ENCODE measurements around the gene PEBP1.

PEBP1 gene

DNA sequence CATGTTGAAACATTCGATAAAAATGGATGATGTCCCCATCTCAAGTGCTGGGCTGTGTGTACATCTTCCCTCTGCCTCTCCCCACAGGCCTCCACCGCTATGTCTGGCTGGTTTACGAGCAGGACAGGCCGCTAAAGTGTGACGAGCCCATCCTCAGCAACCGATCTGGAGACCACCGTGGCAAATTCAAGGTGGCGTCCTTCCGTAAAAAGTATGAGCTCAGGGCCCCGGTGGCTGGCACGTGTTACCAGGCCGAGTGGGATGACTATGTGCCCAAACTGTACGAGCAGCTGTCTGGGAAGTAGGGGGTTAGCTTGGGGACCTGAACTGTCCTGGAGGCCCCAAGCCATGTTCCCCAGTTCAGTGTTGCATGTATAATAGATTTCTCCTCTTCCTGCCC is 8.6 kb downstream of the PEBP1 start:
- Histone ChIP-seq H3K4me1 (ENCODE audit: control insufficient read depth, insufficient read depth, low read length) (no peaks in the 10 kb centered on the region), H3K9ac (ENCODE audit: low read length) (no peak overlapping the region), H3K27me3 (ENCODE audit: control insufficient read depth, insufficient read depth, low read length) (no peaks in the 10 kb centered on the region), H3K4me3 (ENCODE audit: low read length) (no peak overlapping the region), H3K36me3 (ENCODE audit: control insufficient read depth, insufficient read depth, low read length) (no peaks in the 10 kb centered on the region), H3K9me3 (ENCODE audit: control insufficient read depth, low read length) (no peaks in the 10 kb centered on the region)

DNA sequence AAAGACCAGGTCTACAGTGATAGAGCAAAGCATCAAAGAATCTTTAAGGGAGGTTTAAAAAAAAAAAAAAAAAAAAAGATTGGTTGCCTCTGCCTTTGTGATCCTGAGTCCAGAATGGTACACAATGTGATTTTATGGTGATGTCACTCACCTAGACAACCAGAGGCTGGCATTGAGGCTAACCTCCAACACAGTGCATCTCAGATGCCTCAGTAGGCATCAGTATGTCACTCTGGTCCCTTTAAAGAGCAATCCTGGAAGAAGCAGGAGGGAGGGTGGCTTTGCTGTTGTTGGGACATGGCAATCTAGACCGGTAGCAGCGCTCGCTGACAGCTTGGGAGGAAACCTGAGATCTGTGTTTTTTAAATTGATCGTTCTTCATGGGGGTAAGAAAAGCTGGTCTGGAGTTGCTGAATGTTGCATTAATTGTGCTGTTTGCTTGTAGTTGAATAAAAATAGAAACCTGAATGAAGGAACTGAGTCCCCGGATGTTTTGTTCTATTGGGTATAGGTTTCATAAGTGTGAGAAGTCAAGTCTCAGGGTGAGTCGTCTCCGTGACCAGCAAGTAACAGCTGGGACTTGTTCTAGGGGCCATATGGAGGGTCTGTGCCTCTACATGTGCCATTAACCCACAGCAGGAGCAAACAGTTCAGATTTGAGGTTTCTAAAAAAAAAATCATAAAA is 9.3 kb downstream of the PEBP1 start:
- no peaks in the 10 kb centered on the region for H3K9me3 ChIP-seq (ENCODE audit: control insufficient read depth, low read length)
- no peaks in the 10 kb centered on the region for H3K36me3 ChIP-seq (ENCODE audit: control insufficient read depth, insufficient read depth, low read length)
- no peaks in the 10 kb centered on the region for H3K4me1 ChIP-seq (ENCODE audit: control insufficient read depth, insufficient read depth, low read length)
- H3K4me3 ChIP-seq (ENCODE audit: low read length), result no peak overlapping the region
- H3K27me3 ChIP-seq (ENCODE audit: control insufficient read depth, insufficient read depth, low read length), result no peaks in the 10 kb centered on the region
- no peak overlapping the region for H3K9ac ChIP-seq (ENCODE audit: low read length)

DNA sequence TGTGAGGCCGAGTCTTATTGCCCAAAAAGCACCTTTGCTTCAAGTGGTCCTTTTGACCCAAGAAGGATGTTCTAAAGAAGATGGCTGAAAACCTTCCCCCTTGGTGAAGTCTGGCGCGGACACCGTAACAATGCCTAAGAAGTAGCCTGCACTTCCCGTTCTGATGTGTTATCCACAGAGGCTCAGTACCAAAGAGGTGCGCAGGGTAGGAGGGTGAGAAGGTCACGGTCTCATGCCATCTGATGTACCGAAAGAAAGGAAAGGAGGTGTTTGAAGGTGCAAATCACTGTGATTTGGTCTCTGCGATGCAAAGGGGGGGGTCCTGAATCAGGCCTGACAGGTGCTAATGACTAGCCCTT is 9.9 kb downstream of the PEBP1 start:
- Histone ChIP-seq H3K9me3 (ENCODE audit: control insufficient read depth, low read length) (no peaks in the 10 kb centered on the region), H3K27me3 (ENCODE audit: control insufficient read depth, insufficient read depth, low read length) (no peaks in the 10 kb centered on the region), H3K4me1 (ENCODE audit: control insufficient read depth, insufficient read depth, low read length) (no peaks in the 10 kb centered on the region), H3K9ac (ENCODE audit: low read length) (no peak overlapping the region), H3K4me3 (ENCODE audit: low read length) (no peak overlapping the region), H3K36me3 (ENCODE audit: control insufficient read depth, insufficient read depth, low read length) (no peaks in the 10 kb centered on the region)

DNA sequence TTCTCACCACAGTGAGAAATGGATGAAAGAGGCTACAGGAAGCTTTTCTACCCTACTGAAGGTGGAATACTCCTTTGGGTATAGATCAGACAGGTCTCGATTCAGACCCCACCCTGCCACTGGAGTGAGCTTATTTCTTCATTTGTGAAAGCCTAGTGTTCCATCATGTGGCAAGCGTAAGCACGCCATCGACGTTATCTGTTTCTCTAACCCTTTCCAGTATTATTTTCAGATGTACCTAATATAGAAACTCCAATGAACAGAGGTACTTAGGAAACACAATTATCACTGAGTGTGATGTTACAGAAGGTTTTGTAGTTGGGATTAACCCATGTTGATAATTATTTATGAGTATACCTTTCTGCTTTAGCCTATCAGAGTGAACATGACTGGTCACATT is 12.4 kb downstream of the PEBP1 start:
- H3K4me3 ChIP-seq (ENCODE audit: low read length), result no peak overlapping the region
- no peaks in the 10 kb centered on the region for H3K27me3 ChIP-seq (ENCODE audit: control insufficient read depth, insufficient read depth, low read length)
- H3K9ac ChIP-seq (ENCODE audit: low read length), result no peak overlapping the region
- no peaks in the 10 kb centered on the region for H3K4me1 ChIP-seq (ENCODE audit: control insufficient read depth, insufficient read depth, low read length)
- no peaks in the 10 kb centered on the region for H3K9me3 ChIP-seq (ENCODE audit: control insufficient read depth, low read length)
- no peaks in the 10 kb centered on the region for H3K36me3 ChIP-seq (ENCODE audit: control insufficient read depth, insufficient read depth, low read length)

DNA sequence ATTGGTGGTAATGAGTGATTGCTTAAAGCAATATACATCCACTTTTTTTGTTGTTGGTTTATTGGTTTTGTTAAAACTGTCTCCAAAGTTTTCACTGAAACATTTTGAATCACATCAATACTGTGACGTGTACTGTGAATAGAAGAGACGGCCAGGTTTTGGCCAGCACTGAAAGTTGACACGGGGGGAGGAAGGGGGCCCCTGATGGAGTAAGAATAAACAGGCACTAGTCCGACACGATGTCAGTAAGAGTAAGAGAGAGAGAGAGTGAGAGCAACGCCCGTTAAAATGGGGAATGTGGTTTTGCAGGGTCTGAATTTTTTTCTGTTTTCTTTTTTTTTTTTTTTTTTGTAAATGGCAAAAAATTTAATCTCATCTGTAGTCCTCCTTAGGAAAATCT is 14.7 kb downstream of the PEBP1 start:
- Histone ChIP-seq H3K27me3 (ENCODE audit: control insufficient read depth, insufficient read depth, low read length) (no peaks in the 10 kb centered on the region), H3K9ac (ENCODE audit: low read length) (no peak overlapping the region), H3K4me1 (ENCODE audit: control insufficient read depth, insufficient read depth, low read length) (no peaks in the 10 kb centered on the region), H3K4me3 (ENCODE audit: low read length) (no peak overlapping the region), H3K36me3 (ENCODE audit: control insufficient read depth, insufficient read depth, low read length) (no peaks in the 10 kb centered on the region), H3K9me3 (ENCODE audit: control insufficient read depth, low read length) (no peaks in the 10 kb centered on the region)

DNA sequence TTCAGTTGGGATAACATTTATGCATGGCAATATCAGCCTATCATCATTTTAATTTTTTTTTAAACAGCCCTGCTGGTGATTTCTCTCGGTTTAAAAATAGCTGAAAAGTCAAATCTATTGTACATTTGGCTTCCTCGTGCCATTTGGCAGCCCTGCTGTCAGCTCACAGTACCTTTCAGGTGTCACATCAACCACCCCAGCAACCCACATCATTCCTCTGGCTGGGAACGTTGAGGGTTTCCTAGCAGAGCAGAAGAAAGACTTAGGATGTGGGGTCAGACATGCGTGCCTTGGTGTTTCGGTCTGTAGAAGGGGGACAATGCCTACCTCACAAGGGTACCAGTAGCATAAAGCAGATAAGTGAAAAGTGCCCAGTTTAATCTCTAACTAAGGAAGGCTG is 15.8 kb downstream of the PEBP1 start:
- Histone ChIP-seq H3K9me3 (ENCODE audit: control insufficient read depth, low read length) (no peaks in the 10 kb centered on the region), H3K9ac (ENCODE audit: low read length) (no peak overlapping the region), H3K4me1 (ENCODE audit: control insufficient read depth, insufficient read depth, low read length) (no peaks in the 10 kb centered on the region), H3K4me3 (ENCODE audit: low read length) (no peak overlapping the region), H3K27me3 (ENCODE audit: control insufficient read depth, insufficient read depth, low read length) (no peaks in the 10 kb centered on the region), H3K36me3 (ENCODE audit: control insufficient read depth, insufficient read depth, low read length) (no peaks in the 10 kb centered on the region)

DNA sequence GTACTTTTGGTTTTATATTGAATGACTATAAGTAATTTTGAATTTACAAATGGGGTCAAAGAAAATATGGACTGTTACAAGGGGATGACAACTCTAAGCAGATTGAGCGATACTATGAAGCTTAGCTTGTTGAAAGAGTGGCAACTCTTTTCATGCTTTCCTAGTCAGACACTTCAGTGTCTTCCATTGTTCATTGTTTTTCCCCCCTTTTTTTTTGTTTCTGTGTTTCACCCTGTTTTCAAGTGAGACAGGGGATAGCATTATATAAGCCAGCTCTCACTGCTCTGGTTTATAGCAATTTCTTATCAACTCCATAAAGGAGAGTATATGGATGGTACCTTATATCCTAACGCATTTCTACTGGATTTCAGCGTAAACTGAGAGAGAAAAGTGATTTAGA is 24.6 kb downstream of the PEBP1 start:
- H3K36me3 ChIP-seq (ENCODE audit: control insufficient read depth, insufficient read depth, low read length), result no peaks in the 10 kb centered on the region
- no peak overlapping the region for H3K9ac ChIP-seq (ENCODE audit: low read length)

DNA sequence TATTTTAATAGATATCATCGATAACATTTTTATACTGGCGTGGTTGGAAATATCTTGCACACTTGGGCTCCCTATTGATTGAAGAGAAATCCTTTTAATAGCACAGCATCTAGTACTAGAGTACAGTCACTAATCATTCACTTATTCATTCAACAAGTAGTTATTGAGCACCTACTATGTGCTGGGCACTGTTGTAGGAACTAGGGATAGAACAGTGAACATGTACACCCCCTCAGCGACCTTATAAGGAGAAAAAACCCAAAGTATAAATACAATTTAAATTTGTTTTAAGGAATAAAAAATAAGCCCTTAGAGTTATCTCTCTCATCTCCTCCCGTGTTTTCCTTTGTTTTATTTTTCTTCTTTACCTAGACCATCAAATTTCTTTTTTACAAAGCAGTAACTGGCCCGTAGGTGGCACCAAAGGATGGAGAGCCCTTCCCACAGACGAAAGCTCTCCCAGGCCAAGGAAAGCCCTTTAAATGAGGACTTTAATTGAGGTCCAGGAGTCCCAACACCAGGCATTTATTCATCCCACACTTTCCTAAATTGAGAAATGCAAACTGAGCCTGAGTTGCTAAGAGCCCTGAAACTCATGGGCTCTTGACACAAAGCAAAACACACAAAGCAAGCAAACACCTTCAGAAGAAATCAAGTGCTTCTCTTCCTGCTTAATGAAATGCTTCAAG is 29.0 kb downstream of the PEBP1 start:
- H3K9me3 ChIP-seq (ENCODE audit: control insufficient read depth, low read length), result no peaks in the 10 kb centered on the region
- H3K9ac ChIP-seq (ENCODE audit: low read length), result no peak overlapping the region
- no peak overlapping the region for H3K4me3 ChIP-seq (ENCODE audit: low read length)
- no peaks in the 10 kb centered on the region for H3K36me3 ChIP-seq (ENCODE audit: control insufficient read depth, insufficient read depth, low read length)
- H3K4me1 ChIP-seq (ENCODE audit: control insufficient read depth, insufficient read depth, low read length), result no peaks in the 10 kb centered on the region
- no peaks in the 10 kb centered on the region for H3K27me3 ChIP-seq (ENCODE audit: control insufficient read depth, insufficient read depth, low read length)

More for the DNA sequence above, 24.6 kb downstream of the PEBP1 start:
- Histone ChIP-seq H3K27me3 (ENCODE audit: control insufficient read depth, insufficient read depth, low read length) (no peaks in the 10 kb centered on the region), H3K4me1 (ENCODE audit: control insufficient read depth, insufficient read depth, low read length) (no peaks in the 10 kb centered on the region), H3K9me3 (ENCODE audit: control insufficient read depth, low read length) (no peaks in the 10 kb centered on the region), H3K4me3 (ENCODE audit: low read length) (no peak overlapping the region)

DNA sequence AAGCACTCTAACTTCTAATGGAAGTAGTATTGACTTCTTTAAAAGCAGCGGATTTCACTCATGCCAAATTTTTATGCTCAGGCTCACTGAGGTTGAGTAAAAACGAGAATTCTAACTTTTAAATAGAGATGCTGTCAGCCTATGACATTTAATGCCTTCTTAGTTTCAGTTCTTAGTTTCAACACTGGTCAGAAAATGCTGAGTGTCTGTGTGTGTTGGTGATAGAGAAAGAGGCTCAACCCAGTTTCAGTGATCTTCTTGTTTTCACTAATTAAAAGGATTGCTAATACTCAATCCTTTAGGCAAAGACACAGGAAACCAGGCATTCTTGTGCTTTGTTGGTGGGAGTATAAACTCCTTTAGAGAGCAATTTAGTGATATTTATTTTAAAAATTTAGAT is 31.0 kb downstream of the PEBP1 start:
- Histone ChIP-seq H3K9me3 (ENCODE audit: control insufficient read depth, low read length) (no peaks in the 10 kb centered on the region), H3K36me3 (ENCODE audit: control insufficient read depth, insufficient read depth, low read length) (no peaks in the 10 kb centered on the region), H3K4me3 (ENCODE audit: low read length) (no peak overlapping the region), H3K4me1 (ENCODE audit: control insufficient read depth, insufficient read depth, low read length) (no peaks in the 10 kb centered on the region), H3K27me3 (ENCODE audit: control insufficient read depth, insufficient read depth, low read length) (no peaks in the 10 kb centered on the region), H3K9ac (ENCODE audit: low read length) (no peak overlapping the region)

DNA sequence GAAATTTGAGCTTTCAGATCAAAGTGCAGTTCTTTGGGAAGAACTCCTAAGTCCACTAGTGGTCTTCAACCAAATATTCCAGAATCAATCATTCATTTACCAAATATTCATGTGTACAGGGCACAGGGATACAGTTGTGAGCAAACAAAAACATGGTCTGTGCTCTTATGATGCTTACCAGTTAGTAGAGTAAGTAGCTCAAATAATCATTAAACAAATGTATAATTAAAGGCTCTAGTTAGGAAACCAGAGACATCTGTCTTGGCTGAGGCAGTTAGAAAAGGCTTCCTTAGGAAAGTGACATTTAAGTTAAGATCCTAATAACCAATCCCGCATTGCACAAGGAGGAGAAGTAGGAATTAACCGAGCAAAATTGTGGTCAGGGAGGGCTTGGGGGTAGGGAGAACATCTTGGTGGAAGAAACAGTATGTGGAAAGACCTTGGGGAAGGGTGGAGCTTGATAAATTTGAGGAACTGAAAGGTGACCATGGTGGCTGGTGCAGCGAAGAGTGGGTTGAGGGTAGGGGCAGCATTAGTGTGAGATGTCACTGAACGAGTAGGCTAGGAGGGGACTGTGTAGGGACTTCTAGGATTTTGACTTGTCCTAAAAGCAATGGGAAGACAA is 40.0 kb downstream of the PEBP1 start:
- Histone ChIP-seq H3K27me3 (ENCODE audit: control insufficient read depth, insufficient read depth, low read length) (no peaks in the 10 kb centered on the region), H3K4me1 (ENCODE audit: control insufficient read depth, insufficient read depth, low read length) (no peaks in the 10 kb centered on the region), H3K4me3 (ENCODE audit: low read length) (no peak overlapping the region), H3K36me3 (ENCODE audit: control insufficient read depth, insufficient read depth, low read length) (no peaks in the 10 kb centered on the region), H3K9ac (ENCODE audit: low read length) (no peak overlapping the region), H3K9me3 (ENCODE audit: control insufficient read depth, low read length) (no peaks in the 10 kb centered on the region)

DNA sequence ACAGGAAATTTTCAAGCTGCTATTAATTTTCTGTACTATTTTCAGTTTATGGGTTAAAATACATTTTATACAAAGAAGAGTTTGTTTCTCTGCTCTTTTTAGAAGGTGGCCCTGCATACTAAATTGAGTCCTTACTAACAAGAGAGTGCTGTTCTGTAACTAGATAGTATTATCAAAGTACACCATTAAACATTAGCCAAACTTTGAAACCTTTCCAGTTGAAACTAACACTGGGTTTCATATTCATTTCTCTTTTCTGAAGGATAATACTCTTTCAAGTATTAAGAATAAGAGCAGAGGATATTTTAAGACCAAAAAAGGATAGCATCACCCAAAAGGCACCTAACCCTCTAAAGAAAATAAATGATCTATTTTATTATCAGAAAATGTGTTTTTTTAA is 47.2 kb downstream of the PEBP1 start:
- H3K4me1 ChIP-seq (ENCODE audit: control insufficient read depth, insufficient read depth, low read length), result peaks cover 6% of the 10 kb centered on the region

DNA sequence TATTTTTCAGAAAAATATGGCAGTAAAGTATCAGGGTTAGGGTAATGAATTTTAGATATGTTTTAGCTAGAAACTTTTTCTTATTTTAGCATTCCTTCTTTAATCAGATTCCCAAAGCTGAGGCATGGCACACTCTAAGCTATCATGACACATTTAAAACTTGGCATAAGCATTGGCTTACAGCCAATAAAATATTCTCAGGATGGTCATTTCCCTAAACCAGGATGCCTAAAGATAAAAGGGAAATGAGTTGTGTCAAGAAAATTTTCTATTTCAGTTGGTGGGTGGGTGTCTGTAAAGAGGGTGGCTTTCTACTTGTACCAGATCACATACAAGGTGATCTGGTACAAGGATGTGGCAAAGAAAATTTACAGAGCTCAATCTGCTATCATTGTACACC is 47.8 kb downstream of the PEBP1 start:
- peaks cover 6% of the 10 kb centered on the region for H3K4me1 ChIP-seq (ENCODE audit: control insufficient read depth, insufficient read depth, low read length)
- H3K4me3 ChIP-seq (ENCODE audit: low read length), result no peak overlapping the region
- H3K36me3 ChIP-seq (ENCODE audit: control insufficient read depth, insufficient read depth, low read length), result peaks cover 6% of the 10 kb centered on the region
- H3K27me3 ChIP-seq (ENCODE audit: control insufficient read depth, insufficient read depth, low read length), result no peaks in the 10 kb centered on the region
- no peak overlapping the region for H3K9ac ChIP-seq (ENCODE audit: low read length)
- no peaks in the 10 kb centered on the region for H3K9me3 ChIP-seq (ENCODE audit: control insufficient read depth, low read length)

More for the DNA sequence above, 47.2 kb downstream of the PEBP1 start:
- H3K36me3 ChIP-seq (ENCODE audit: control insufficient read depth, insufficient read depth, low read length), result peaks cover 6% of the 10 kb centered on the region
- H3K9ac ChIP-seq (ENCODE audit: low read length), result no peak overlapping the region
- no peak overlapping the region for H3K4me3 ChIP-seq (ENCODE audit: low read length)
- no peaks in the 10 kb centered on the region for H3K9me3 ChIP-seq (ENCODE audit: control insufficient read depth, low read length)
- no peaks in the 10 kb centered on the region for H3K27me3 ChIP-seq (ENCODE audit: control insufficient read depth, insufficient read depth, low read length)
